Stimulated activated effector memory CD8-positive, alpha-beta T cell treated with anti-CD3 and anti-CD28 coated beads, Interleukin-12 subunit alpha, Interleukin-12 subunit beta, amount 100 ng/mL, for 72 hours (primary cell): ENCODE measurements around the gene SDC4.

ENCODE experiments used
- ATAC-seq: fragments of 150-1000 bp; cut with Tn5 transposase; 2 replicates; pipeline ENCODE4 v1.10.0; 2021
- DNase-seq, 2 donors: peaks; one replicate each; pipeline ENCODE4 v3.0.0; 2021 to 2022; ENCODE audit warnings: low spot score in 2 of 2
- H3K27ac Mint-ChIP-seq: one replicate; pipeline ENCODE4 v1.8.0; 2022; ENCODE audit warnings: mild to moderate bottlenecking, mixed read lengths
- H3K36me3 Mint-ChIP-seq: one replicate; pipeline ENCODE4 v1.8.0; 2022; ENCODE audit warnings: mild to moderate bottlenecking, mixed read lengths
- H3K4me1 Mint-ChIP-seq: one replicate; pipeline ENCODE4 v1.8.0; 2022; ENCODE audit warnings: mixed read lengths
- H3K4me3 Mint-ChIP-seq: one replicate; pipeline ENCODE4 v1.8.0; 2022; ENCODE audit warnings: mild to moderate bottlenecking, mixed read lengths
- H3K9me3 Mint-ChIP-seq: one replicate; pipeline ENCODE4 v1.8.0; 2022; ENCODE audit warnings: mixed read lengths

Gene SDC4

DNA sequence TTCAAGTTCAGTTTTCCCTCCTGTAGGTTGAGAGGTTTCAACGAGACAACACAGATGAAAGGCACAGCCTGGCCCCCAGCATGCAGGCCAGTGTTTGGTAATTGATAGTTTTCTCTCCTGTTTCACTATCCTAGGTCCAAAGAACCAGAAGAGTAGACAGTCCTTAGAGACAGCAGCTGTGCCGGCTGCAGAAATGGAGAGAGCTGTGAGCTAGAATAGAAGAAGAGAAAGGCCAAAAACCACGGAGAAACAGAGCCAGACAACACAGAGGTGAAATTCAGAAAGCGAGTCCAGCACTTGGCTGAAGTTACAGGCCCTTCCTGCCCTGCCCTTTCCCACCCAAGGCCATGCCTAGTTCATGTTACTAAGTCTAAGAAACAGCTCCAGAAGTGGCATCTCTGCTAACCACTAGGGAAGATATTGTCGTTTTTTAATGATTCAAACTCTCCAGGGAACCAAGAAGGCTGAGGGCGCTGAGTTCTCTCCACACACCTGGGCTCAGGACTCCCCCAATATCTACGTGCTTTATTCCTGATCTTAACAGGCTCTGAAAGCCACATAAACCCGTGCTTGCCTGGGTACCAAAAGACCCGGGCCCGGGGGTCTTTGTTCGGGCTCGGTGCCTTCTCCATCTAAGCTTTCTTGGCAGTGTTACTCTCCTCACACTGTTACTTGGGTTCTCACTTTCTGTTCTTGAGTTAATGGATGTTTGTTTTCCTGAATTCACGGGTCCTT lies 58.1 kb downstream of the SDC4 start:
- DNase-seq = no peak
- no peak for ATAC-seq
- Mint-ChIP-seq H3K27ac (no peak overlapping the region), H3K9me3 (no peaks in the 10 kb centered on the region), H3K36me3 (no peaks in the 10 kb centered on the region), H3K4me3 (no peak overlapping the region), H3K4me1 (peaks cover 18% of the 10 kb centered on the region)

DNA sequence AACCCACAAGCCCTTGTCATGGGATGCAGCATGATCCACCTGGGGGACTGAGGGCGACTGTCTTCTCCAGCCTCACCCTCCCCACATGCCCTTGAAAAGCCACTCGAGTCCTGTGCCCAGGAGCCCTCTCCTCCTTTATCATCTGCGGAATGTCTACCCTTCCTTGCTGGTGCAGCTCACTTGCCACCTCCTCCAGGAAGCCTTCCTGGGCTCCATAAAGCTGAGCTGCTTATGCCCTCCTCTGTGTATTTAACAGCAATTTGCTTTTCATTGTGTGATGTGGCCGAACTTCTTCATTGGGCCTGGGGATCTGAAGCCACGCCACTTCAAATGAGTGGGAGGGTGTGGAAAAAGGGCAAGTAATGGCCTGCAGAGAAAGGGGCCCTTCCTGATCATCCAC lies 59.4 kb downstream of the SDC4 start:
- ATAC-seq = peak; percentile 33
- H3K9me3 Mint-ChIP-seq = no peaks in the 10 kb centered on the region
- H3K4me3 Mint-ChIP-seq = no peak overlapping the region
- peaks cover 15% of the 10 kb centered on the region for H3K4me1 Mint-ChIP-seq
- H3K36me3 Mint-ChIP-seq = no peaks in the 10 kb centered on the region
- no peak overlapping the region for H3K27ac Mint-ChIP-seq
- DNase-seq = no peak

DNA sequence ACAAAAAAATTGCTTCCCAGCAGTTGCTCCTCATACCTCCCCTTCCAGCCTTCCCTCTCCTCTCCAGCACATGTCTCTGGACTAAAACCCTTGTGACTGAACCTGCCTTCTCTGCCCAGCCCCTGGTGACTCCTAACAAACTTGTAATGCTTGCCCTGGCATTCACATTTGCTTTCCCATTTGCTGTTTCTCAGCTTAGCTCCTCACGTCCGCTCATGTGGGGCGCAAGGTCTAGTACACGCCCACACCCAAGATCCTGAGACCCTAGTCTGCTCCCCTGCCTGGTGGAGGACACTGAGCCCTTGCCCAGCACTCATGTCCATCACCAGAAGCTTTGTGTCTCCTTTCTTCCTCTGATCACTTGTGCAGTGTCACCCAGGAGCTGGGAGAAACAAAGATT lies 59.8 kb downstream of the SDC4 start:
- no peaks in the 10 kb centered on the region for H3K36me3 Mint-ChIP-seq
- no peak for DNase-seq
- peaks cover 12% of the 10 kb centered on the region for H3K4me1 Mint-ChIP-seq
- no peak overlapping the region for H3K27ac Mint-ChIP-seq
- no peaks in the 10 kb centered on the region for H3K9me3 Mint-ChIP-seq
- H3K4me3 Mint-ChIP-seq = no peak overlapping the region
- ATAC-seq = no peak

DNA sequence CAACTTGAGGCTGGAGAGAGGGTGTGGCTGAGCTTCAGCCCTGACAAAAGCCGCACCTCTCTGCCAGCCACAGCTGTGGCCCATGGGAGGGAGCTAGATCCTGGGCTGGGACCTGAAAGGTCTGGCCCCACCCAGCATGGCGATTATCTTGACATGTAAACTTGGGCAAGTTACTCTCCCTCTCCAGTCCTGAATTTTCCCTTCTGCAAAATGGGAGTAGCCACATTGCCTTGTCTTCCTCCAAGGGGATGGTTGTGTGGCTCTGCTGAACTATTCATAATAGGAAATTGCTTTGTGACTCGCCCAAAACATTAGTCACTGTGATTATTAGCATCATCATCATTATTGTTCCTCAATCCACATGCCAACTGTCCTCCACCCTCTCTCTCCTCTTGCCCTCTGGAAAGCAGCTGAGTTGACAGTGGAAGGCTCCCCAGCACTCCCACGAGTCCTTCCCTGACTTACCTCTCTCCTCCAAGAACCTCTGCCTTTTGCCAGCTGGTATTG lies 64.6 kb downstream of the SDC4 start:
- no peak overlapping the region for H3K27ac Mint-ChIP-seq
- DNase-seq = no peak
- ATAC-seq = peak; percentile 44
- H3K4me1 Mint-ChIP-seq = no peaks in the 10 kb centered on the region
- no peaks in the 10 kb centered on the region for H3K36me3 Mint-ChIP-seq
- no peak overlapping the region for H3K4me3 Mint-ChIP-seq
- no peaks in the 10 kb centered on the region for H3K9me3 Mint-ChIP-seq

DNA sequence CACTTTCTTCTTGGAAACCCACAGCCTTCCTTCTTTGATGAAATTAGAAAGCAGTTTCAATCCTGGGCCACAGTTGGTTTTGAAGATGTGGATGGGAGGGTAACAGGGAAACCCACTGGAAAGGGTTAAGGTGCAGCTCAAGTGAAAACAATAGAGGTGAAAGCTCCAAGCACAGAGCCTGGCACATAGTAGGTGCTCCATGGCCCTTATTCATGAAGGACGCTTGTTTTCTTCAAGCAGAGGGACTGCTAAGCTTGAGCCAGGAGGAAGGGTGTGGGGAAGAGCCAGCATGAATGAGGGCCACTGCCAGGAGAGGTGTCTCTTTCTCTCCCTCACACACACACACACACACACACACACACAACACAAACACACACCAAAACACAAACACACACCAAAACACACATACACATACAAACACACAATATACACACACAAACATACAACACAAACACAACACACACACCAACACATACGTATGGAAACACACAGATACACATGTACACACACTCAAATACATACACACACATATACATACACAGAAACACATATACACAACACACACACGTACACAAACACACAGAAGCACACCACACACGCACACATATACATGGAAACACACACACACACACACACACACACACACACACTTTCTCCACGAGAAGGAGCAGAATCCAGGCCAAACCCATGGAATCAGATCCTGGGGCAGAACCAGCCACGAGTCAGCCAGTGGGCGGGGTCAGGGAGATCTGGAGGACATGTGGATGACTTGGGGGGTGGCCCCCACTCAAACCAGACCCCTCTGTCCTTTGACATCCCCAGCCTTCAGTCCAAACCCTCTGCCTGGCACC lies 65.3 kb downstream of the SDC4 start:
- Mint-ChIP-seq H3K9me3 (no peaks in the 10 kb centered on the region), H3K4me1 (no peaks in the 10 kb centered on the region), H3K36me3 (no peaks in the 10 kb centered on the region), H3K4me3 (no peak overlapping the region), H3K27ac (no peak overlapping the region)
- ATAC-seq = no peak
- no peak for DNase-seq

DNA sequence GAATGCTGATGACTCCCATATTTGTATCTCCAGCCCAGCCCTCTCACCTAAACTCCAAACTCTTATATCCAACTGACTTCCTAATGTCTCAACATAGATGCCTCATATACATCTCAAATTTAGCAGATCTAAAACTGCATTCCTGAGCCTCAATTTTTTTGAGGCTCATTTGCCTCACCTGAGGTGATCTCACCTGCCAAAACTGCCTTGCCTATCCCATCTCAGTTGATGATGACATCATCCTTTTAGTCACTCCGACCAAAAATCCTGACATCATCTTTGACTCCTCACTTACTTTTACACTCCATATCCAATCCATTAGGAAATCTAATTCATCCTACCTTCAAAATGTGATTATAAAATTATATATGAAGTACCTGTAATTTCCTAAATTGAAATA lies 68.2 kb downstream of the SDC4 start:
- Mint-ChIP-seq H3K4me1 (no peaks in the 10 kb centered on the region), H3K4me3 (no peak overlapping the region), H3K9me3 (no peaks in the 10 kb centered on the region), H3K36me3 (no peaks in the 10 kb centered on the region), H3K27ac (no peak overlapping the region)
- DNase-seq (no peak), ATAC-seq (no peak)

DNA sequence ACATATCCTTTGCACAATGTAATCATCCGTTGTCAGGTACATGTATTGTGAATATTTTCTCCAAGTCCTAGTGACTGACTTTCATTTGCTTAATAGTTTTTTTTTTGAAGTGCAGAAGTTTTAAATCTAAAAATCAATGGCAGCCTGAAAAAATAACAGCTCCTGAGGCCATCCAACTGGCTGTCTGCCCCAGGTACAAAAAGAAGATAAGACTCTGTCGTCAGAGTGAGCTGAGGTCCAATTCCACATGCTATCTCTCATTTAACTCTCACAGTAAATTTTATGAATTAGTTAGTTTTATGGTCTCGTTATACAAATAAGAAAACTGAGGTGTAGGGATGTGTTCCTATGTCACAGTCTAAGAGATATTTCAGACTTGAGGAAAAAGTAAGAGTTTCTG lies 72.9 kb downstream of the SDC4 start:
- Mint-ChIP-seq H3K4me3 (no peak overlapping the region), H3K9me3 (no peaks in the 10 kb centered on the region), H3K27ac (no peak overlapping the region), H3K4me1 (no peaks in the 10 kb centered on the region), H3K36me3 (no peaks in the 10 kb centered on the region)
- ATAC-seq (no peak), DNase-seq (no peak)
